H1 (cell line): ENCODE data around the gene CAB39L. TPM values are rescaled to one million over a fixed set of nuclear protein-coding genes. Genes with fewer than 3 reads are reported as not detected.

Source experiments
- CTCF ChIA-PET: fragments of 300-600 bp; sonication (Branson Sonifier 250); formaldehyde crosslinking; loops from one replicate; lab custom pipeline; 2021; ENCODE audit not compliant: partially characterized antibody; lab: Charles Lee
- POLR2A ChIA-PET: fragments of 300-600 bp; sonication (Branson Sonifier 250); formaldehyde crosslinking; loops from one replicate; lab custom pipeline; 2021; ENCODE audit warnings: inconsistent platforms; ENCODE audit not compliant: partially characterized antibody; lab: Charles Lee
- DNase-seq, 2 experiments: peaks; one replicate each; pipeline versions ENCODE4 v3.0.0 to v3.0.0-alpha.2; 2010 to 2022; ENCODE audit warnings: low spot score in 2 of 2, low read depth in 1 of 2, mixed read lengths in 1 of 2
- FAIRE-seq: peaks from 2 replicates; lab custom pipeline; 2011; peaks lifted over from hg19 to GRCh38; lab: Jason Lieb, UNC
- H2AFZ ChIP-seq: 2 replicates; pipeline ENCODE4 v1.8.1; 2012; ENCODE audit warnings: low read length, inconsistent platforms
- H2AK5ac ChIP-seq: 2 replicates; pipeline ENCODE4 v1.6.1; 2013; ENCODE audit warnings: low read depth, low read length
- H2BK120ac ChIP-seq: replicated peaks from 2 replicates; pipeline ENCODE3; 2013; ENCODE audit warnings: low read depth, low read length, inconsistent platforms
- H2BK12ac ChIP-seq: 2 replicates; pipeline ENCODE4 v1.6.1; 2013; ENCODE audit warnings: low read depth, low read length
- H2BK15ac ChIP-seq: 2 replicates; pipeline ENCODE4 v1.6.1; 2013; ENCODE audit warnings: low read length
- H2BK20ac ChIP-seq: 2 replicates; pipeline ENCODE4 v1.6.1; 2013; ENCODE audit warnings: low read length
- H2BK5ac ChIP-seq: 2 replicates; pipeline ENCODE4 v1.6.1; 2013; ENCODE audit warnings: low read depth, low read length
- H3K14ac ChIP-seq: 2 replicates; pipeline ENCODE4 v1.6.1; 2013; ENCODE audit warnings: inconsistent platforms; ENCODE audit not compliant: insufficient read length
- H3K18ac ChIP-seq: 2 replicates; pipeline ENCODE4 v1.6.1; 2013; ENCODE audit warnings: low read length; ENCODE audit errors: extremely low read depth
- H3K23ac ChIP-seq: 2 replicates; pipeline ENCODE4 v1.6.1; 2013; ENCODE audit warnings: inconsistent platforms; ENCODE audit not compliant: insufficient read length
- H3K23me2 ChIP-seq: 2 replicates; pipeline ENCODE4 v1.6.1; 2013; ENCODE audit warnings: low read depth, low read length
- H3K27ac ChIP-seq: 2 replicates; pipeline ENCODE4 v1.6.1; 2011; ENCODE audit warnings: low read depth, low read length, inconsistent platforms
- H3K27me3 ChIP-seq, 4 experiments: replicated peaks in 1 of 4; 1 replicate in 1 of 4; 2 replicates in 3 of 4; pipeline versions ENCODE4 v1.6.1 to v1.8.1; 2011 to 2013; ENCODE audit warnings: low read length in 3 of 4, mild to moderate bottlenecking in 3 of 4, inconsistent platforms in 2 of 4, mixed read lengths in 2 of 4, moderate library complexity in 1 of 4; ENCODE audit not compliant: control insufficient read depth in 3 of 4, insufficient read depth in 3 of 4; ENCODE audit errors: extremely low read depth in 1 of 4
- H3K36me3 ChIP-seq, 4 experiments: 2 replicates each; pipeline versions ENCODE4 v1.6.1 to v1.8.1; 2011 to 2013; ENCODE audit warnings: mild to moderate bottlenecking in 4 of 4, low read length in 3 of 4, moderate library complexity in 2 of 4, control low read depth in 1 of 4, inconsistent platforms in 1 of 4; ENCODE audit not compliant: insufficient read depth in 4 of 4, control insufficient read depth in 2 of 4
- H3K4ac ChIP-seq: replicated peaks from 2 replicates; pipeline ENCODE3; 2013; ENCODE audit warnings: low read length, low read depth, mixed read lengths, inconsistent platforms; ENCODE audit not compliant: insufficient read length
- H3K4me1 ChIP-seq, 4 experiments: replicated peaks in 1 of 4; 1 replicate in 1 of 4; 2 replicates in 3 of 4; pipeline versions ENCODE4 v1.6.1 to v1.8.1; 2011 to 2013; ENCODE audit warnings: low read length in 3 of 4, inconsistent platforms in 2 of 4, mixed read lengths in 1 of 4; ENCODE audit not compliant: insufficient read depth in 4 of 4, control insufficient read depth in 3 of 4
- H3K4me2 ChIP-seq, 2 experiments: 2 replicates each; pipeline versions ENCODE4 v1.6.1 to v1.8.1; 2011 to 2013; ENCODE audit warnings: low read depth in 2 of 2, low read length in 2 of 2, control low read depth in 1 of 2, inconsistent platforms in 1 of 2, mild to moderate bottlenecking in 1 of 2; ENCODE audit not compliant: insufficient read depth in 1 of 2
- H3K4me3 ChIP-seq, 4 experiments: fragments of 200-600, 300-600 bp in 1 of 4; sonication (generic), shearing (Covaris generic), sonication (Bioruptor Twin) in 1 of 4; 2 replicates each; pipeline versions ENCODE4 v1.5.1 to v1.8.1; 2011 to 2016; ENCODE audit warnings: low read length in 4 of 4, low read depth in 3 of 4, control low read depth in 2 of 4, inconsistent platforms in 2 of 4, mild to moderate bottlenecking in 2 of 4, mixed read lengths in 1 of 4, moderate library complexity in 1 of 4; ENCODE audit not compliant: insufficient read depth in 2 of 4; ENCODE audit errors: extremely low read depth in 1 of 4
- H3K56ac ChIP-seq: replicated peaks from 2 replicates; pipeline ENCODE3; 2013; ENCODE audit warnings: low read depth, mild to moderate bottlenecking, mixed read lengths, low read length, inconsistent platforms; ENCODE audit not compliant: insufficient read length
- H3K79me1 ChIP-seq: 2 replicates; pipeline ENCODE4 v1.6.1; 2013; ENCODE audit warnings: low read depth, low read length, control low read depth
- H3K79me2 ChIP-seq, 2 experiments: 2 replicates each; pipeline versions ENCODE4 v1.6.1 to v1.8.1; 2012 to 2013; ENCODE audit warnings: low read length in 2 of 2, mild to moderate bottlenecking in 2 of 2, inconsistent platforms in 1 of 2; ENCODE audit not compliant: insufficient read depth in 2 of 2, control insufficient read depth in 1 of 2
- H3K9ac ChIP-seq, 4 experiments: replicated peaks in 1 of 4; 1 replicate in 1 of 4; 2 replicates in 3 of 4; pipeline versions ENCODE4 v1.6.1 to v1.8.1; 2011 to 2013; ENCODE audit warnings: low read depth in 3 of 4, low read length in 3 of 4, control low read depth in 2 of 4, mild to moderate bottlenecking in 2 of 4, moderate library complexity in 2 of 4, inconsistent platforms in 1 of 4; ENCODE audit errors: extremely low read depth in 1 of 4
- H3K9me3 ChIP-seq, 2 experiments: 2 replicates each; pipeline versions ENCODE4 v1.6.1 to v1.8.1; 2012 to 2013; ENCODE audit warnings: mild to moderate bottlenecking in 2 of 2, moderate library complexity in 2 of 2, control low read depth in 1 of 2, inconsistent platforms in 1 of 2, low read depth in 1 of 2, low read length in 1 of 2, mixed read lengths in 1 of 2; ENCODE audit not compliant: insufficient read depth in 2 of 2
- H4K20me1 ChIP-seq, 2 experiments: replicated peaks in 1 of 2; 2 replicates each; pipeline versions ENCODE3 to v1.8.1; 2011 to 2013; ENCODE audit warnings: inconsistent platforms in 2 of 2, low read length in 2 of 2, mild to moderate bottlenecking in 1 of 2; ENCODE audit not compliant: insufficient read depth in 2 of 2, control insufficient read depth in 1 of 2
- H4K5ac ChIP-seq: 2 replicates; pipeline ENCODE4 v1.6.1; 2013; ENCODE audit warnings: low read length, low read depth, mixed read lengths, inconsistent platforms; ENCODE audit not compliant: insufficient read length
- H4K8ac ChIP-seq: 2 replicates; pipeline ENCODE4 v1.8.0; 2013; ENCODE audit warnings: mild to moderate bottlenecking, moderate library complexity, low read length, inconsistent platforms; ENCODE audit not compliant: insufficient read depth; ENCODE audit errors: extremely low read depth
- H4K91ac ChIP-seq: replicated peaks from 2 replicates; pipeline ENCODE3; 2013; ENCODE audit warnings: low read length, mixed read lengths, inconsistent platforms; ENCODE audit not compliant: insufficient read length
- ASH2L ChIP-seq: fragments of 200-600, 300-600 bp; sonication (generic); IDR thresholded peaks from one replicate; pipeline ENCODE4 v1.7.1; 2017; ENCODE audit warnings: low read length
- CBX8 ChIP-seq: fragments of 300-800, 300-1000 bp; sonication (generic); IDR thresholded peaks from 2 replicates; pipeline ENCODE4 v1.7.1; 2016; ENCODE audit warnings: low read depth, low read length, borderline replicate concordance
- CHD1 ChIP-seq: IDR thresholded peaks from 2 replicates; pipeline ENCODE4 v1.6.1; 2012; ENCODE audit warnings: low read depth, low read length, improper control_type of control experiment
- CREB1 ChIP-seq: IDR thresholded peaks from 2 replicates; pipeline ENCODE4 v1.6.1; 2012; ENCODE audit warnings: inconsistent platforms
- GTF2F1 ChIP-seq: IDR thresholded peaks from 2 replicates; pipeline ENCODE4 v1.6.1; 2012; ENCODE audit warnings: low read depth, low read length, improper control_type of control experiment, borderline replicate concordance
- KDM1A ChIP-seq: fragments of 200-600, 300-600 bp; sonication (generic); IDR thresholded peaks from 2 replicates; pipeline ENCODE4 v1.7.1; 2016; ENCODE audit warnings: mild to moderate bottlenecking, low read length, borderline replicate concordance
- KDM4A ChIP-seq: IDR thresholded peaks from one replicate; pipeline ENCODE4 v1.7.1; 2012; ENCODE audit warnings: low read depth, mild to moderate bottlenecking, moderate library complexity, low read length, inconsistent platforms; ENCODE audit not compliant: severe bottlenecking
- PHF8 ChIP-seq: fragments of 200-600 bp; sonication (generic); conservative IDR thresholded peaks from 2 replicates; pipeline ENCODE4 v1.7.1; 2012; ENCODE audit warnings: low read depth, mild to moderate bottlenecking, inconsistent platforms, low read length, moderate library complexity
- POLR2AphosphoS5 ChIP-seq: IDR thresholded peaks from 2 replicates; pipeline ENCODE4 v1.6.1; 2011; ENCODE audit warnings: low read depth, low read length
- RBBP5 ChIP-seq: IDR thresholded peaks from 2 replicates; pipeline ENCODE4 v1.7.1; 2012; ENCODE audit warnings: low read depth, mild to moderate bottlenecking, inconsistent platforms, low read length, moderate library complexity, borderline replicate concordance
- RXRA ChIP-seq: IDR thresholded peaks from 2 replicates; pipeline ENCODE4 v1.6.1; 2011; ENCODE audit warnings: low read depth, mild to moderate bottlenecking, low read length, moderate library complexity; ENCODE audit not compliant: insufficient read depth
- SIX5 ChIP-seq: IDR thresholded peaks from 2 replicates; pipeline ENCODE4 v1.6.1; 2011; ENCODE audit warnings: mild to moderate bottlenecking, low read depth, low read length
- SUZ12 ChIP-seq: fragments of 200-600 bp; sonication (generic); IDR thresholded peaks from 2 replicates; pipeline ENCODE4 v1.6.1; 2012; ENCODE audit warnings: mild to moderate bottlenecking, inconsistent platforms, low read length, moderate library complexity, mixed read lengths
- WGBS, 2 experiments: shearing (Covaris generic) in 1 of 2; methylation state at CpG; one replicate each; pipeline versions ENCODE4 v1.1.6 to v1.1.7; 2013 to 2015; ENCODE audit warnings: low lambda C conversion rate in 2 of 2, mixed read lengths in 2 of 2, inconsistent platforms in 1 of 2, low coverage in 1 of 2, missing lambda C conversion rate in 1 of 2; ENCODE audit not compliant: insufficient replicate concordance in 2 of 2, insufficient coverage in 1 of 2, insufficient read length in 1 of 2; ENCODE audit errors: extremely low coverage in 1 of 2, missing lambda C conversion rate in 1 of 2; 5-methylcytosine and 5-hydroxymethylcytosine counted together
- polyA plus RNA-seq, 7 experiments: library from polyadenylated mRNA; depleted of rRNA in 3 of 7; stranded (reverse) in 5 of 7; unstranded in 2 of 7; fragments of >200 nt in 5 of 7; fragments of 200-250 nt in 2 of 7; gene quantifications; 1 replicate in 5 of 7; 2 replicates in 1 of 7; 4 replicates in 1 of 7; pipeline versions ENCODE4 v1.2.1 to v1.2.3, GENCODE V29; 2011 to 2013; ENCODE audit warnings: missing spikeins in 2 of 7, mixed read lengths in 2 of 7
- total RNA-seq: library from RNA; stranded (reverse); fragmentation: NEBNext Ultra II Directional; extraction: Animal tissue kit (Norgen Biotek cat#: 25700); gene quantifications from 2 replicates; pipeline ENCODE4 v1.2.1, GENCODE V29; 2021

CAB39L gene
- total and polyA plus RNA-seq, 2 of the 8 experiments (the other 6 are each of a cell fraction or from before 2014, with no cell fraction given): 2.5 to 4.8 TPM

DNA sequence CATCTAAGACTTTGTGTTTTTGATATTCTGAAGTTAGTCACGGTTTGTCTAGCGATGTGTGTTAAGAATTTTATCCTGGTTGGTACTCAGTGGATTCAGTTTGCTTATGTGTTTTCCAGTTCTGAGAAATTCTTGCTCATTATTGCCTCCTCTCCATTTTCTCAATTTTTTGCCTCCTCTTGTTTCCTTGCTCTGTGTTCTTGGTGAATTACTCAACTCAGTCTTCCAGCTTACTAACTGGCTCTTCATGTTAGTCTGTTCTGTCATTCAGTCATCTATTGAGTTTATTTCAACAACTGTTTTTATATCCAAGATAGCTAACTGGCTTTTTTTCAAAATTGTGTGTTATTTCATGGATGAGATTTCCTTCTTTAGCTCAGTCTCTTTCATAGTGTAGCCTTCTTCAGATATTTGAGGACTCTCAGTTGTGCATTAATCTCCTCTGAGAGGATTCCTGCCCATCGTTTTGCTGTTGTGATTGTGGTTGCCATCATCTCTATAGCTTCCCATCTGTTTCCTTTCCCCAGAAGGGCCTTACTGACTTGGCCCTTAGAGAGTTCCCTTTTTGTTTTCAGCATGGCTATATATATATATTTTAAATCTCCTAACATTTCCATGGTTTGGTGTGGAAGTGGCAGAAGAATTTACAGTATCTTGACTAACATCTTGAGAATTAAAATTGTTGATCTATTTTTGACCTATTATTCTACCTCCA is 6.4 kb upstream of the CAB39L start:
- Histone ChIP-seq H3K79me1 (no peaks in the 10 kb centered on the region), H3K27me3 (no peaks in the 10 kb centered on the region), H2AK5ac (no peak overlapping the region), H3K23me2 (no peaks in the 10 kb centered on the region; the same call in 1 of the 2 replicates), H3K4me2 (no peak overlapping the region), H3K4me3 (no peak overlapping the region), H4K20me1 (no peaks in the 10 kb centered on the region), H3K79me2 (0 out of 4 replicates have a peak, but pooled peaks cover 0 to 4% of the 10 kb centered on the region in 2 experiments), H2BK15ac (no peak overlapping the region), H3K9ac (no peak overlapping the region), H3K36me3 (no peaks in the 10 kb centered on the region), H2AFZ (no peak overlapping the region), H3K4ac (no peak overlapping the region), H2BK5ac (no peak overlapping the region), H3K56ac (no peak overlapping the region), H4K91ac (no peak overlapping the region), H3K9me3 (no peaks in the 10 kb centered on the region), H4K8ac (no peak overlapping the region), H2BK120ac (no peak overlapping the region), H3K4me1 (no peaks in the 10 kb centered on the region), H4K5ac (no peak overlapping the region), H3K27ac (no peak overlapping the region), H2BK12ac (no peak overlapping the region), H3K23ac (no peak overlapping the region), H3K18ac (no peak overlapping the region), H2BK20ac (no peak overlapping the region), H3K14ac (no peak overlapping the region)
- ChIA-PET CTCF (interaction anchor here (0.7 kb wide), 1 partner anchor 46 kb away, joined by 3 read pairs; no protein-coding TSS in a partner anchor), POLR2A (no interaction called here)
- no peak for TF ChIP-seq CBX8
- no peak for TF ChIP-seq GTF2F1
- no peak for TF ChIP-seq RXRA
- no peak for TF ChIP-seq POLR2AphosphoS5
- TF ChIP-seq CREB1: no peak
- no peak for TF ChIP-seq CHD1
- TF ChIP-seq SUZ12: no peak
- TF ChIP-seq PHF8: no peak
- TF ChIP-seq SIX5: no peak
- no peak for TF ChIP-seq KDM1A
- TF ChIP-seq RBBP5: no peak
- no peak for TF ChIP-seq ASH2L
- TF ChIP-seq KDM4A: no peak
- WGBS, 2 experiments: 77% methylated on average over 3 of the region's 3 CpGs; no CpG with 5 or more reads in 1 of the 2 experiments
- DNase-seq (no peak), FAIRE-seq (no peak)
